ENCODE data around the gene PCDH7.

PCDH7 gene

DNA sequence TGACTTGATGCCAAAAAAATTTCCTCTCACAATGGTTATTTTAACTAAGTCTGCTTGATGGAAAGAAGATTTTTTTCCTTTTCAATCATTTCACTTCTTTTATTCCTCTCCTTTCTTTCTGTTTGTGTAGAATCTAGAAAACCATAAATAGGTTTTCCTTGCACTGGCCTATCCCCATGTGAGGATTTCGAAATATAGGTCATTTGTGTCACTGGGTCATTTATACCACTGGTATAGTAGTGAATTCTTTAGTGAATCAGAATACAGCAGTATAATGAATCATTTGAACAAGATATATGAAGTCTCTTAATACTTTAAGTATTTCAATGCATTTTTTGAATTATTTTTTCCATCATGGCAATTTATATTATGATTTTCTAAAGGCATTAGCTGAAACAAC is 26.6 kb downstream of the PCDH7 start:
- no peak for DNase-seq
- no peak for TF ChIP-seq GATA1 (IDR thresholded peaks at IDR 0.05; ENCODE audit: low read depth, low read length)
- TF ChIP-seq POLR2A (IDR thresholded peaks at IDR 0.05; ENCODE audit: low read length), result no peak

DNA sequence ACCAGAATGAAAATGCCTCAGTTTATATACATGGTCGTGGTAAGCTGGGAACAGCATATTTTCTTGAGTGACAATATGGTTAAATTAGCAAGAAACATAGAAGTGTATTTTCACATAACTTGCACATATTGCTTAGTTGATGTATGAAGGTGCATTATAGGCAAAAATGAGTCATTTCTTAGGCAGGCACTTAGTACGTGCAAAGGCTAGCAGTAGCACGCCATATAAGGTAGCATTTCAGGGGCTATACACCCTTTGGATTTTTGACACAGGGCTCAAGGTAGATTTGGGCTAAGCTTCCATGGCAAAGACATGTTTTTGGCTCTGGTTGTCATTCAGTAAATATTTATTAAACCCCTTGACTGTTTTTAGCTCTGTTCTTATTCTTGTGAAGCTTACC is 33.1 kb downstream of the PCDH7 start:
- DNase-seq, result no peak
- TF ChIP-seq POLR2A (IDR thresholded peaks at IDR 0.05; ENCODE audit: low read length), result no peak

DNA sequence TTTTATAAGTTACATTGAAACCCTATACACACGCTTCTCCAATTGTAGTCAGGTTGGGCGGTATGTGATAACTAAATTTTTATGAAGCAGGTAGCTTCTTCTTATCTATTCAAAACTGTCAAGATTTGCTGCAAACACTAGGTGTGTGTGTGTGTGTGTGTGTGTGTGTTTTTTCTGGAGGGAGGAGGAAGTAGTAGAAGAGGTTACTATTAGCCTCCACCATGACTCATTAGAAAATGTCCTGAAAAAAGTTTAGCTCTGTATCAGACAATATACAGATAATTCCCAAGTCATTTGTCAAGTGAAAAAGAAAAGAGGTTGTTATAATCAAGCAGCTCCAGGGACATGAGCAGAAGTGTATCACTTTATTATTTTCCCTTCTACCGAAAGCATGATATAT is 33.9 kb downstream of the PCDH7 start:
- DNase-seq, result no peak
- TF ChIP-seq GATA1 (IDR thresholded peaks at IDR 0.05; ENCODE audit: low read depth, low read length), result no peak
- TF ChIP-seq POLR2A (IDR thresholded peaks at IDR 0.05; ENCODE audit: low read length), result no peak

DNA sequence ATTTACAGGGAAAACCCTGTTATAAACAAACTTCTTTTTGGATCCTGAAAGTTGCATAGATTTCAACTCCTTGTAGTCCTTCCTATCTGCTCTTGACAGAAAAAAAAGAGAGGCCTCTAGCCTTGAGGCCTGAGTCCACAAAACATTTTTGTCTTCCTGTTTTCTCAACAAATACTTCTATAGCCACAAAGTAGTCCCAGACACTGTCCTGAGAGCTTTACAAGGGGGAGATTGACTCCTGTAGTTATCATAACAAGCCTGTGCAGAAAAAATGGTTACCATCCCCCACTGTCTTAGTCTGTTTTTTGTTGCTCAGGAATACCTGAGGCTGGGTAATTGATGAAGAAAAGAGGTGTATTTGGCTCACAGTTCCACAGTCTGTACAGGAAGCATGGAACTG is 35.2 kb downstream of the PCDH7 start:
- no peak for TF ChIP-seq POLR2A (IDR thresholded peaks at IDR 0.05; ENCODE audit: low read length)
- TF ChIP-seq GATA1 (IDR thresholded peaks at IDR 0.05; ENCODE audit: low read depth, low read length), result no peak
- DNase-seq, result no peak

DNA sequence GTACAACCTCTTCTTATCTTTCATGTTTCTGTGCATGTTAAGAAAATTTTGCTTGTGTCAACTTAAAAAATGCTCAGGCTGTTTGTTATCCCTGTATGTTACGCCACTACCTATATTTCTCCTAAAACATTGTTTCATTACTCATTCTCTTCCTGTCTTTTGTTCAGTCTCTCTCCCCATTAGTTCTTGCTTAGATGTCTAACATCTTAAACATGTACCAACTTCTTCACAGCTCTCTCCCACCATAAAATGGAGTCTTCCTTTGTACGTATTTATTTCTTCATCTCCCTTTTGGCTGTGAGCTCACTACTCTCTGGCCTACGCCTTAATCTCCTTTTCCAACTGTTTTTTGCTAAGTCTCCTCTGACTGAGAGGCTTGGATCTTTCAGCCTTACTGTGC is 36.4 kb downstream of the PCDH7 start:
- TF ChIP-seq POLR2A (IDR thresholded peaks at IDR 0.05; ENCODE audit: low read length) (no peak), GATA1 (IDR thresholded peaks at IDR 0.05; ENCODE audit: low read depth, low read length) (no peak)
- no peak for DNase-seq

DNA sequence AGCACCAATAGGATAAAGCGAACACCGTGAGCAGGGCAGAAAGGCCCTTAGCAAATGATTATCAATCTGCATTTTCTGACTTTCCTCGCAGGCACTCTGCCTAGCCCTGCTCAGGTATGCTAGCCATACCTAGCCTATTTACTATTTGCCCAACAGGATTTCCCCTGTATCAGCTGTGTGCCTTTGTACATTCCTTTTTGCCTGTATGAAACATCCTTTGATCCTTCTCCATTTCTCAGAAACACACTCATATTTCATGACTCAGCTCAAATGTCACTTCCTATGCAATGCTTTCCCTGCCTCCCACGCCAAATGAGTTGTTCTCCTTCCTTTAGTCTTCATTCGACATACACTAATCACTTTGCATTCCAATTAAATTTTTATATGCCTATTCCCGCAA is 37.2 kb downstream of the PCDH7 start:
- no peak for TF ChIP-seq GATA1 (IDR thresholded peaks at IDR 0.05; ENCODE audit: low read depth, low read length)
- TF ChIP-seq POLR2A (IDR thresholded peaks at IDR 0.05; ENCODE audit: low read length), result no peak
- DNase-seq, result no peak

DNA sequence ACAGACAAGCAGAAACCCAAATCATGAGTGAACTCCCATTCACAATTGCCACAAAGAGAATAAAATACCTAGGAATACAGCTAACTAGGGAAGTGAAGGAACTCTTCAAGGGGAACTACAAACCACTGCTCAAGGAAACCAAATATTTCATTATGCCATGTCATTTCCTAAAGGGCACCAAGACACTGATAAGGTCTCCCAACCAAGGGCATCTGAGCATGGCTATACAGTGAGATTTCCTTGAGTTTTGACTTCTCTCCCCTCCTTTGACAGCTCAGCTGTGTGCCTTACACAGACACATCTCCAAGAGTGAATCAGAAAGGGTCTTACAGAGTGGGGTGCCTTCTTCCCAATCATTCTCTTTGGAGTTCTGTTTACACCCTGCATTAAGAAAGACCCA is 40.4 kb downstream of the PCDH7 start:
- DNase-seq, result no peak

DNA sequence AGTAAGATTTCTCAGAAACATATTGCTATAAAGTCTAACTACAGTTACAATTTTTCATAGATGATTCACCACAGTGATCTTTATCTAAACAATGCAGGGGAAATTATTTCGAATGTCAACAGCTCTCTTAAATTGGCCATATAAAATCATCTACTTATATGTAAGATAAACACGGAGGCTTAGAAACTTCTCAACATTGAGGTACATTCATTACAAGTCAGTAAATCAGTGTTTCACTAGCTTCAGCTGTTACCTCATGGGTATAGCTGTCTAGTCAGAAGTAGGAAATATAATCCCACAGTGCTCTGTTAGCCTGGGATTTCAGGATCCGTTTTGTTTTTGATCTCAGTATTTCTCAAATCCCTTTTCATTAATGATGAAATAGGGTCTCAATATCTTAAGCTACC is 43.2 kb downstream of the PCDH7 start:
- TF ChIP-seq POLR2A (IDR thresholded peaks at IDR 0.05; ENCODE audit: low read length), result no peak
- no peak for TF ChIP-seq GATA1 (IDR thresholded peaks at IDR 0.05; ENCODE audit: low read depth, low read length)
- no peak for DNase-seq

More for the DNA sequence above, 40.4 kb downstream of the PCDH7 start:
- TF ChIP-seq GATA1 (IDR thresholded peaks at IDR 0.05; ENCODE audit: low read depth, low read length) (no peak), POLR2A (IDR thresholded peaks at IDR 0.05; ENCODE audit: low read length) (no peak)

DNA sequence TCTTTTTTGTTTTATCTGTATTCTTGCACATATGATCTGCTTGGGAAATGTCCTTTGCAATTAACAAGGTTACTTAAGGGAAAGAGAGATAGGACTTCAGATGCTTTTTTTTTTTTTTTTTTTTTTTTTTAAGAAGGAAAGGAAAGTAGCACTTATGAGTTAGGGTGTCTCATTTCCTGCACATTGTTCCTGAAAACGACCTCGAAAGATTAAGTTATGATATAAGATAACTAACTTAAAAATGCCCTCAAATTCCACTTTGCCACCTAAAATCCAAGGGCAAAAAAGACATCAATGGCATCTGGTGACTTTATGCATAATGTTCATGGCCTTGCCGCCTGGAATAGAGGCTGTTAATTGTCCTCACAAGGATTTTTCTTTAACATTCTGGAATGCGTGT is 44.9 kb downstream of the PCDH7 start:
- no peak for TF ChIP-seq GATA1 (IDR thresholded peaks at IDR 0.05; ENCODE audit: low read depth, low read length)
- no peak for TF ChIP-seq POLR2A (IDR thresholded peaks at IDR 0.05; ENCODE audit: low read length)
- no peak for DNase-seq

DNA sequence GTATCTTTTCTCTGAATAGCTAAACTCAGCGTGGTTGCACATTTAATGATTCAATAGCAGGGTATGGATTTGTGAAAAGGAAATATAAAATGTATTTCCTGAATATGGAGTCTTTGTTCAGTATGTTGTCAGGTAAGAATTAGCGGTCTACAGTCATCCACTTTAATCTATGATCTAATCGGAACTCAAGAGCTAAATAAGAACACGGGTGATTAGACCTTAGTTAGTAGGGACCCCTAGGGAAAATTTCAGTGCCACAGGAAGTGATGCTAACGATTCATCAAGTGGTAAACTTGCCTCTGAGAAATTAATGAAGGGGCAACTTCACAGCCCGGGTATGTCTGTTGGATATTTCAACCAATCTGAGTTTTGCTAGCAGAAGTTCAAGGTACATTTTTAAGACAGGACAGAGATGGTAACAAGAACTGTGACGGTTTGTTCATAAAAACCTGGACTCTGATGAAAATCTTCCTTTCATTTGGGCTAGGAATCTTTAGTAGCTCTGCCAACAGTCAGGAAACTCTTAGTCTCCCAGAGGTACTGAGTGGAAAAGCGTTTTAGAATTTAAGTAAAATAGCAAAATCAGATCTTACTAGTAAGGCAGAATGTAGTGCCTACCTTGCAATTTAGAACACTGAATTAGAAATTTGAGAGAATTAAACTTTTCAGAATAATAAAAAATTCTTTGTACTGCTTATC is 47.1 kb downstream of the PCDH7 start:
- TF ChIP-seq POLR2A (IDR thresholded peaks at IDR 0.05; ENCODE audit: low read length) (no peak), GATA1 (IDR thresholded peaks at IDR 0.05; ENCODE audit: low read depth, low read length) (no peak)
- DNase-seq, result no peak

DNA sequence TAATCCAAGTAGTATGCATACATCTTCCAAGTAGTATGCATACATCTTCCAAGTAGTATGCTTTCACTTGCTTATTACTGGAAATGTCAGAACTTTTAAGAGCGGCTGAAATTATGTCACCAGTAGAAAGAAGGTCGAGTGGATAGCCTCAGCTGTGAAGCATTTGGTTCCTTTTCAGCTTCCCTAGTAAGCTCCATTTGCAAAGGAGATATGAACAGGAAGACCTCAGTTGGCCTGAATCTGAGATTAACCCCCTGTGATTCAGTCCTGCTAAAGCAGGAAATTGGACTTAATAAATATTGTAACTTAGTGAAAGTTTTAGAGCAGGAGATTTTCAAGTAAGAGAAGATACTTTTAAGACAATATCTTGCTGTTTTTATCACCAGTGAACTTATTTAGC is 48.1 kb downstream of the PCDH7 start:
- DNase-seq, result no peak
- TF ChIP-seq POLR2A (IDR thresholded peaks at IDR 0.05; ENCODE audit: low read length) (no peak), GATA1 (IDR thresholded peaks at IDR 0.05; ENCODE audit: low read depth, low read length) (no peak)

DNA sequence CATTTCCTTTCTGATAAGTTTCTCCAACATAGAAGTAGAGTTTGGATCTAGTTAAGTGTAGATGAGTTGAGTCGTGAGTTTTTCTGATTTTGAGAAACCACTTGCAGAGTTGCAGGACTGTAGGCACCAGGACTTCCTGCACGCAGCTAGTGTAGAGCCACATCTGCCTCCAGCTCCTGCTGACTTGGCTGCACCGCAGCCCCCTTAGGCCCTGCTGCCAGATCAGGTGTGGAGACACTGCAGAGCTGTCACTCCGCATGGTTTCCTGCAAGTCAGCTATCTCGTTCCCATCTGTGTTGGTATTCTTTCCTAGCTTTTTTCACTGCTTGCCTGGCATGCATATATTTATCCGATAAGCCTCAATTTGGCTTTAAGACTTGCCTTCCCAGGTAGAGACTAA is 48.9 kb downstream of the PCDH7 start:
- TF ChIP-seq POLR2A (IDR thresholded peaks at IDR 0.05; ENCODE audit: low read length) (no peak), GATA1 (IDR thresholded peaks at IDR 0.05; ENCODE audit: low read depth, low read length) (no peak)
- no peak for DNase-seq

DNA sequence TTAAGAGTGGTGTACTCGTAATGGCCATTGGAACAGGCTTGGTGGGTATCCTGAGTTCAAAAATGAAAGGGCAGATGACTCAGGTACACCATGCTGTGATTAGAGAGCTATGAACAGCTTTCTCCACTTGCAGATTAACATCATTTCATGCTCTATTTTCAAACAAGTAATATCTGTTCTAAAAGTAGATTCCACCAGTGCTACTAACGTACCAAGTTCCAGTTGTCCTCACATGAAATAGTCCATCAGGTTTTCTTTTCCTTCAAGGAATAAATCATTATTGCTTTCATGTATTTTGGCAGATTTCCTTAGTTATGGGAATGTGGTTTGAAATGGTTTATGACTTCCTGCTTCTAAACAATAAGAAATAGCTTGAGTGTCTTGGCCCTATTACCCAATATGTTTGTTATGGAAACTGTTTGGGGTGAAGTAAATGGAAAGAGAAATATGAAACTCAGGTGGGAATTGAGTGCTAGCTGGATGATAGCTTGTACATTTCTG is 49.9 kb downstream of the PCDH7 start:
- DNase-seq, result no peak
- TF ChIP-seq GATA1 (IDR thresholded peaks at IDR 0.05; ENCODE audit: low read depth, low read length) (no peak), POLR2A (IDR thresholded peaks at IDR 0.05; ENCODE audit: low read length) (no peak)

DNA sequence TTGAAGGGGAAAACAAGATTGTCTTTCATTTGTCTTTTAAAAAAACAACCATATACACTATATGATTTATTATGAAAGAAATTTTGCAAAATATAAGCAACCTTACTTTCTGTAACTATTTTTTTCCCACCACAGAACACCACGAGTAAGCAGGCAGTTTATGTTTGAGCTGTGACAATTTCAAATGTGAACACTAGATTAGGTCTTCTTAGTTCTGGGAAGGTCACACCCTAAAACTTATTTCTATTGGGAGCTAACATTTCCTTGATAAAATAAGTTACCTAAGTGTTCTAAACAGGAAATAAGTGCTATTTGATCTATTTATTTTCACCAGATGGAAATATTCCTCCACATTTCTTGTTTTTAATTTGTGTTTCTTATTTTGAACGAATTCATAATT is 50.6 kb downstream of the PCDH7 start:
- TF ChIP-seq GATA1 (IDR thresholded peaks at IDR 0.05; ENCODE audit: low read depth, low read length) (no peak), POLR2A (IDR thresholded peaks at IDR 0.05; ENCODE audit: low read length) (no peak)
- no peak for DNase-seq

DNA sequence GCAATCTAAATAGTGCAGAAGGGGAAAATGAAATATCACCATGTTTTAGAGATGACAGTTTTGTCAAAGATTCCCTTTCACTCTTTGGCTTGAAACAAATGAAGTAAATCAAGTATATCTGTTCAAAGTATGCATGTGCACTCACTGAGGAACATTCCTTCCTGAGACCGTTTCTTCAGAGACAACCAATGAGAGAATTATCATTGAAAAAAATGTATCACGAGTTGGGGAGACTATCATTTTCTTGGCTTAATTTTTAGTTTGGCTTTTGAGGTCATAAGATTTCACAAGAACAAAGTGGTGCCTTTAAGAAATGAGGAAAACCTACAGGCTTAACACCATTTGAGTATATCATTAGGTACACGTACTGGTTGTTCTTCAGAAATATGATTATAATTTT is 56.3 kb downstream of the PCDH7 start:
- DNase-seq, result no peak
- TF ChIP-seq POLR2A (IDR thresholded peaks at IDR 0.05; ENCODE audit: low read length) (no peak), GATA1 (IDR thresholded peaks at IDR 0.05; ENCODE audit: low read depth, low read length) (no peak)

Measured in erythroblast (primary cell).